HepG2 (cell line): ENCODE results near the gene PEAR1. TPM values are rescaled to one million over a fixed set of nuclear protein-coding genes. Genes with fewer than 3 reads are reported as not detected.

Source experiments
- ATAC-seq: fragments of 200-7000 bp; cut with Tn5 transposase; 3 replicates; pipeline ENCODE4 v1.9.1; 2020; ENCODE audit warnings: mild to moderate bottlenecking, moderate library complexity
- BruUV-seq: library from RNA; stranded (reverse); fragments of 400-500 nt; replicated peaks from 2 replicates; lab custom pipeline; 2021; lab: Mats Ljungman, UMichigan
- CTCF ChIA-PET: fragments of 300-600 bp; formaldehyde crosslinking; extraction: SDS; loops from one replicate; lab custom pipeline; 2021; ENCODE audit warnings: low total read pairs, inconsistent platforms, low intra/inter-chr PET ratio; lab: Yijun Ruan, JAX
- POLR2A ChIA-PET: fragments of 350-600 bp; sonication (Branson Sonifier 250); formaldehyde crosslinking; loops from one replicate; lab custom pipeline; 2020; ENCODE audit warnings: antibody characterized with exemption, inconsistent platforms; lab: Yijun Ruan, JAX
- DNase-seq: peaks from one replicate; pipeline ENCODE4 v3.0.0-alpha.2; 2015; ENCODE audit warnings: low spot score
- FAIRE-seq: peaks from 3 replicates; lab custom pipeline; 2011; peaks lifted over from hg19 to GRCh38; lab: Jason Lieb, UNC
- H2AFZ ChIP-seq: one replicate; pipeline ENCODE4 v1.6.1; 2011; ENCODE audit warnings: low read length, inconsistent platforms
- H3K27ac ChIP-seq: fragments of 300-600 bp; 3 replicates; pipeline ENCODE4 v1.8.0; 2011; ENCODE audit warnings: mixed run types, mild to moderate bottlenecking, mixed read lengths, low read length, inconsistent platforms; ENCODE audit not compliant: insufficient read depth; ENCODE audit errors: extremely low read length
- H3K27me3 ChIP-seq, 2 experiments: fragments of 200-600 bp in 1 of 2; 2 replicates in 1 of 2; 3 replicates in 1 of 2; pipeline versions ENCODE4 v1.6.0 to v1.8.0; 2011; ENCODE audit warnings: low read length in 2 of 2, mild to moderate bottlenecking in 2 of 2, moderate library complexity in 2 of 2, inconsistent platforms in 1 of 2; ENCODE audit not compliant: insufficient read depth in 2 of 2, control insufficient read depth in 1 of 2
- H3K36me3 ChIP-seq, 2 experiments: fragments of 200-600 bp in 1 of 2; replicated peaks in 1 of 2; 2 replicates in 1 of 2; 3 replicates in 1 of 2; pipeline versions ENCODE4 v1.5.1 to v1.8.0; 2011; ENCODE audit warnings: low read length in 2 of 2, inconsistent platforms in 1 of 2; ENCODE audit not compliant: insufficient read depth in 2 of 2, control insufficient read depth in 1 of 2
- H3K4me1 ChIP-seq: 2 replicates; pipeline ENCODE4 v1.5.1; 2012; ENCODE audit warnings: low read length, inconsistent platforms; ENCODE audit not compliant: insufficient read depth
- H3K4me2 ChIP-seq: 2 replicates; pipeline ENCODE4 v1.6.0; 2011; ENCODE audit warnings: low read depth, low read length, inconsistent platforms
- H3K4me3 ChIP-seq, 3 experiments: fragments of 200-600 bp in 1 of 3; sonication (generic), shearing (Covaris generic) in 1 of 3; replicated peaks in 1 of 3; 2 replicates each; pipeline ENCODE4 v1.5.1; 2011 to 2016; ENCODE audit warnings: low read length in 3 of 3, inconsistent platforms in 2 of 3, low read depth in 2 of 3, mild to moderate bottlenecking in 2 of 3, control low read depth in 1 of 3, mixed read lengths in 1 of 3; ENCODE audit not compliant: insufficient read depth in 1 of 3
- H3K79me2 ChIP-seq: one replicate; pipeline ENCODE4 v1.6.1; 2011; ENCODE audit warnings: low read length, inconsistent platforms; ENCODE audit not compliant: insufficient read depth
- H3K9ac ChIP-seq: 2 replicates; pipeline ENCODE4 v1.6.0; 2011; ENCODE audit warnings: mild to moderate bottlenecking, low read depth, low read length, inconsistent platforms; ENCODE audit not compliant: insufficient read depth
- H3K9me3 ChIP-seq: 2 replicates; pipeline ENCODE4 v1.5.1; 2012; ENCODE audit warnings: mild to moderate bottlenecking, low read length
- H4K20me1 ChIP-seq: 2 replicates; pipeline ENCODE4 v1.6.0; 2011; ENCODE audit warnings: inconsistent platforms, mild to moderate bottlenecking, low read length, moderate library complexity; ENCODE audit not compliant: insufficient read depth
- HCFC1 ChIP-seq: fragments of 150-350 bp; IDR thresholded peaks from 2 replicates; pipeline ENCODE4 v1.6.1; 2014; ENCODE audit warnings: low read depth, low read length
- ISL2 ChIP-seq: sonication (generic); formaldehyde crosslinking; IDR thresholded peaks from 2 replicates; pipeline ENCODE4 v1.5.0; 2020; ENCODE audit warnings: missing genetic modification reagents
- NFKB2 ChIP-seq: sonication (generic); formaldehyde crosslinking; IDR thresholded peaks from 2 replicates; pipeline ENCODE4 v1.4.0; 2020; ENCODE audit warnings: missing genetic modification reagents, borderline replicate concordance
- PHB2 ChIP-seq: fragments of 450-650 bp; IDR thresholded peaks from 2 replicates; pipeline ENCODE4 v1.6.1; 2018; ENCODE audit not compliant: partially characterized antibody
- RORA ChIP-seq: sonication (generic); formaldehyde crosslinking; IDR thresholded peaks from 2 replicates; pipeline ENCODE4 v1.5.0; 2020; ENCODE audit warnings: mild to moderate bottlenecking, missing genetic modification reagents, moderate library complexity
- SOX6 ChIP-seq, 2 experiments: fragments of 450-650 bp in 1 of 2; sonication (generic) in 1 of 2; formaldehyde crosslinking in 1 of 2; IDR thresholded peaks; 2 replicates each; pipeline versions ENCODE4 v1.4.0 to v1.6.1; 2017 to 2020; ENCODE audit warnings: antibody characterized with exemption in 1 of 2, mild to moderate bottlenecking in 1 of 2, missing genetic modification reagents in 1 of 2
- SP1 ChIP-seq, 2 experiments: fragments of 450-650 bp in 1 of 2; sonication (generic) in 1 of 2; formaldehyde crosslinking in 1 of 2; IDR thresholded peaks; 2 replicates each; pipeline versions ENCODE4 v1.4.0 to v1.6.1; 2016 to 2020; ENCODE audit warnings: missing genetic modification reagents in 1 of 2
- ZBTB3 ChIP-seq: sonication (generic); formaldehyde crosslinking; IDR thresholded peaks from 2 replicates; pipeline ENCODE4 v1.4.0; 2020; ENCODE audit warnings: low read depth, mild to moderate bottlenecking, moderate library complexity, missing genetic modification reagents, borderline replicate concordance
- ZNF121 ChIP-seq: sonication (generic); formaldehyde crosslinking; IDR thresholded peaks from 2 replicates; pipeline ENCODE4 v1.5.0; 2020; ENCODE audit warnings: mild to moderate bottlenecking, missing genetic modification reagents
- ZNF30 ChIP-seq: sonication (generic); formaldehyde crosslinking; IDR thresholded peaks from 2 replicates; pipeline ENCODE4 v1.5.0; 2020; ENCODE audit warnings: mild to moderate bottlenecking, missing genetic modification reagents
- ZNF510 ChIP-seq: sonication (generic); formaldehyde crosslinking; IDR thresholded peaks from 2 replicates; pipeline ENCODE4 v1.4.0; 2020; ENCODE audit warnings: low read depth, mild to moderate bottlenecking, missing genetic modification reagents
- ZNF598 ChIP-seq: sonication (generic); formaldehyde crosslinking; IDR thresholded peaks from 2 replicates; pipeline ENCODE4 v1.5.1; 2020; ENCODE audit warnings: mild to moderate bottlenecking, missing genetic modification reagents, borderline replicate concordance
- ZNF746 ChIP-seq: sonication (generic); formaldehyde crosslinking; IDR thresholded peaks from 2 replicates; pipeline ENCODE4 v1.8.0; 2022; ENCODE audit warnings: mild to moderate bottlenecking, missing genetic modification reagents
- WGBS: methylation state at CpG from one replicate; pipeline ENCODE4 v1.1.6; 2017; ENCODE audit warnings: low lambda C conversion rate; 5-methylcytosine and 5-hydroxymethylcytosine counted together
- in situ Hi-C: cut with HindIII; loops from 2 replicates; pipeline ENCODE4 v1.10.0; 2017; ENCODE audit warnings: low pct_unique_long_range_greater_than_20kb; ENCODE audit not compliant: extremely low pct_ligation_motif_present
- intact Hi-C: fragments of 100-400 bp; cut with micrococcal nuclease; formaldehyde crosslinking; loops from one replicate; pipeline ENCODE4 v1.10.0; 2022; ENCODE audit not compliant: unreplicated experiment
- polyA plus RNA-seq, 8 experiments: library from polyadenylated mRNA; depleted of rRNA in 3 of 8; stranded (reverse) in 7 of 8; unstranded in 1 of 8; fragments of >200 nt; fragmentation: Illumina TruSeq in 4 of 8; extraction: Trizol in 4 of 8; gene quantifications; 2 replicates each; pipeline versions ENCODE4 v1.2.1 to v1.2.3, GENCODE V29; 2011 to 2016; ENCODE audit warnings: low read depth in 4 of 8, missing spikeins in 1 of 8, mixed read lengths in 1 of 8; ENCODE audit not compliant: insufficient read depth in 1 of 8
- total RNA-seq, 5 experiments: library from RNA; depleted of rRNA; stranded (reverse); fragments of >200 nt; fragmentation: Illumina TruSeq; extraction: Trizol; gene quantifications; 2 replicates each; pipeline ENCODE4 v1.2.3, GENCODE V29; 2016; ENCODE audit warnings: low read depth in 1 of 5
- TF ChIP-seq, protein P1 (sequence below): conservative IDR thresholded peaks from 2 replicates; pipeline ENCODE4 v1.6.1; 2018; ENCODE audit warnings: missing genetic modification reagents

PEAR1 gene
- total and polyA plus RNA-seq, 2 of the 13 experiments (the other 11 are each of a cell fraction or from before 2014, with no cell fraction given), result 0.27 to 0.41 TPM

DNA sequence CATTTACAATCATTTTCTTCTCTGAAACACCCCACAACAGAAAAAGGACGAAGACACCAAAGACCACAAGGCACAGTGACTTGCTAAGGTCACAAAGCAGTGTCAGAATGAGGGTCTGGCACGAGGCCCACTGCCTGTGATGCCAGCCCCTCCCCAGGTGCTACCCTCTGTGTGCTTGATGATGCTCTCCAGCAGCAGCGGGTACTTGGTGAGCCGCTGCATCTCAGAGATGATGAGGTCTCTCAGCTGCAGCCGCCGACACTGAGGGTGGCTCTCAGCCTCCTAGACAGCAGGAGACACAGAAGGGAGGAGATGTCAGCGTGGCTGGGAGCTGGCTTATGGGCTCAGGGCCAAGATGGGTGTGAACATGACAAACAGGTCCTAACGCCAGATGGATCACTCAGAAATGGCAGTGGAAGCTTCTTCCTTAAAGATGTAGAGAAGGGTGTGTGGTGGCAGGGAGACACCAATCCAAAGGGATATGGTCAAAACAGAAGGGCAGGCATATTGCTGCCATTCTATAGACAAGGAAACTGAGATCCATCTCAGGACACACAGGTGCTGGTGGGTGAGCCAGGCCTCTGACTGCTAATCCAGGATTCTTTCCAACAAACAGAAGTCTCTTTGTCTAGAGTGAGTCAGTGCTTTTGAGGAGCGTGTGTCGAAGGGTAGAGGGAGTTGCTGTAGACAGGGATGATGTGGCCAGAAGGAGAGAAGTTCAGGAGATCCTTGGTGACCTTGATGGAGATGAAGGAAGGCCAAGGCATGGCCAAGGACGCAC, 52.6 kb downstream of the PEAR1 start:
- Histone ChIP-seq H3K9me3 (no peaks in the 10 kb centered on the region), H3K79me2 (no peaks in the 10 kb centered on the region), H4K20me1 (no peaks in the 10 kb centered on the region), H3K4me2 (no peak overlapping the region), H3K36me3 (peaks cover 24 to 75% of the 10 kb centered on the region in 2 experiments), H3K27me3 (no peaks in the 10 kb centered on the region), H3K4me1 (no peaks in the 10 kb centered on the region), H3K9ac (no peak overlapping the region), H3K27ac (no peak overlapping the region), H2AFZ (no peak overlapping the region), H3K4me3 (no peak overlapping the region)
- ATAC-seq, result no peak
- in situ Hi-C loops, result no loop called here
- no peak for FAIRE-seq
- TF ChIP-seq ISL2 (no peak), HCFC1 (no peak), SOX6 (IDR thresholded peaks at IDR 0.05) (no peak), SOX6 (CRISPR knock-in tag; IDR thresholded peaks at IDR 0.05) (no peak), ZNF121 (CRISPR knock-in tag) (no peak), ZNF510 (no peak), ZBTB3 (CRISPR knock-in tag) (no peak), ZNF30 (CRISPR knock-in tag) (no peak), RORA (CRISPR knock-in tag) (no peak), ZNF746 (CRISPR knock-in tag) (no peak), NFKB2 (CRISPR knock-in tag) (no peak), SP1 (IDR thresholded peaks at IDR 0.05) (no peak), SP1 (CRISPR knock-in tag; IDR thresholded peaks at IDR 0.05) (no peak), PHB2 (no peak), ZNF598 (CRISPR knock-in tag) (no peak)
- TF ChIP-seq, protein P1, sequence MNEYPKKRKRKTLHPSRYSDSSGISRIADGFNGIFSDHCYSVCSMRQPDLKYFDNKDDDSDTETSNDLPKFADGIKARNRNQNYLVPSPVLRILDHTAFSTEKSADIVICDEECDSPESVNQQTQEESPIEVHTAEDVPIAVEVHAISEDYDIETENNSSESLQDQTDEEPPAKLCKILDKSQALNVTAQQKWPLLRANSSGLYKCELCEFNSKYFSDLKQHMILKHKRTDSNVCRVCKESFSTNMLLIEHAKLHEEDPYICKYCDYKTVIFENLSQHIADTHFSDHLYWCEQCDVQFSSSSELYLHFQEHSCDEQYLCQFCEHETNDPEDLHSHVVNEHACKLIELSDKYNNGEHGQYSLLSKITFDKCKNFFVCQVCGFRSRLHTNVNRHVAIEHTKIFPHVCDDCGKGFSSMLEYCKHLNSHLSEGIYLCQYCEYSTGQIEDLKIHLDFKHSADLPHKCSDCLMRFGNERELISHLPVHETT, result no peak
- no TSS peak for BruUV-seq
- POLR2A ChIA-PET, result no interaction called here
- WGBS, result 97% methylated on average over 9 of the region's 11 CpGs
- CTCF ChIA-PET, result no interaction called here
- no peak for DNase-seq
- intact Hi-C loops, result no loop called here
